LNCaP clone FGC (cell line): ENCODE results near the gene TMIGD3.

Experiments
- DNase-seq: peaks from one replicate; pipeline ENCODE4 v3.0.0-alpha.2; 2011; ENCODE audit warnings: low read depth
- H3K4me3 ChIP-seq: 2 replicates; pipeline ENCODE4 v1.5.1; 2011; ENCODE audit warnings: mild to moderate bottlenecking, low read depth, low read length, control low read depth
- TF ChIP-seq, protein P1 (sequence below): IDR thresholded peaks from 2 replicates; pipeline ENCODE4 v1.5.1; 2012; ENCODE audit warnings: mild to moderate bottlenecking; ENCODE audit not compliant: control insufficient read depth, insufficient read depth; ENCODE audit errors: extremely low read depth

TMIGD3 gene

DNA sequence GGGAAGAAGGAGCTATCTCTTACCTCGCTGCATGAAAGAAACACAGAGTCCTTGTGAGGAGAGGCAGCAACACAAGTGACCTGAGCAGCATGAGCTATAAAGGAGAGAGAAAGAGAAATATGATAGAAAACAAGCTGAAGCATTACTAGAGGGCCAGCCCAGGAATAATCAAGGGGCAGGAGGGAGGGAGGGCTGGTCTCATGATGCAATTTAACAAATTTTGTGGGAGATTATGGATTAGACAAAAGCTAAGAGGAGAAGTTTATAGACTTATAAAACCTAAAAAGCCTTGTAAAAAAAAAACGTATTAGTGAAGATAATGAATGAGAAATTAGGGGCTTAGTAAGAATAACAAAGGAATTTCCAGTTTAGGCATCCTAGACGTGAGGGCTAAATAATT, 59.4 kb downstream of the TMIGD3 start:
- no peak for DNase-seq
- H3K4me3 ChIP-seq = no peak overlapping the region
- TF ChIP-seq, protein P1, sequence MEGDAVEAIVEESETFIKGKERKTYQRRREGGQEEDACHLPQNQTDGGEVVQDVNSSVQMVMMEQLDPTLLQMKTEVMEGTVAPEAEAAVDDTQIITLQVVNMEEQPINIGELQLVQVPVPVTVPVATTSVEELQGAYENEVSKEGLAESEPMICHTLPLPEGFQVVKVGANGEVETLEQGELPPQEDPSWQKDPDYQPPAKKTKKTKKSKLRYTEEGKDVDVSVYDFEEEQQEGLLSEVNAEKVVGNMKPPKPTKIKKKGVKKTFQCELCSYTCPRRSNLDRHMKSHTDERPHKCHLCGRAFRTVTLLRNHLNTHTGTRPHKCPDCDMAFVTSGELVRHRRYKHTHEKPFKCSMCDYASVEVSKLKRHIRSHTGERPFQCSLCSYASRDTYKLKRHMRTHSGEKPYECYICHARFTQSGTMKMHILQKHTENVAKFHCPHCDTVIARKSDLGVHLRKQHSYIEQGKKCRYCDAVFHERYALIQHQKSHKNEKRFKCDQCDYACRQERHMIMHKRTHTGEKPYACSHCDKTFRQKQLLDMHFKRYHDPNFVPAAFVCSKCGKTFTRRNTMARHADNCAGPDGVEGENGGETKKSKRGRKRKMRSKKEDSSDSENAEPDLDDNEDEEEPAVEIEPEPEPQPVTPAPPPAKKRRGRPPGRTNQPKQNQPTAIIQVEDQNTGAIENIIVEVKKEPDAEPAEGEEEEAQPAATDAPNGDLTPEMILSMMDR = no peak

GRCh38 chr1:111442457-111442856, 61.0 kb downstream of the TMIGD3 start:
- no peak overlapping the region for H3K4me3 ChIP-seq
- no peak for DNase-seq
- TF ChIP-seq, protein P1 = no peak

DNA sequence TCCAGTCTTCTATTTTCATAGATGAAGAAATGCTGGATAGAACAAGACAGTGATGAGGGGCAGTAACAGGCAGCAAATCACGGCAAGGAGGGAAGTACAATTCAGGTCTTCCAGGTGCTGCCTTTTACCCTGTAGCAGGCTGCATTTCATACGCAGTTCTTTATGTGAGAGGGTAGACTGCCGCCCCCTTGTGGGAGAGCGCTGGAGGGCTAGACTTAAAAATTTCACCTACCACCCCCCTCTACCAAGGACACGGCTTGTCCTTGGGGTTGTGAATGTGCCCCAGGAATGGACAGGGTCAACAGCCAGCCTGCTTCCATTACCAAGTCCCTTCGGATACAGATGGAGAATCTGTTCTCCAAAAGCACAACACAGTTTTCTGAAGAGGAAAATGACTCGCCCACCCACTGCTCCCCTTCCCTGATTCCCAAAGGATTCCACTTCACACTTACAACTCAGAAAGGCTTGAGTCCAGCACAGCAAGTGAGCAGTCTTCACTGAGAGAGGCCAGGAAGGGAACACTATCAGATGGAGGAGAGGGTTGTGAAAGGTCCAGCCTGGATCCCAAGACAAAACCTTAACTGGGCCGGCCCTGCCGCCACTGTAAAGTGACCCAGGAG, 61.8 kb downstream of the TMIGD3 start:
- DNase-seq = no peak
- H3K4me3 ChIP-seq = no peak overlapping the region
- TF ChIP-seq, protein P1 = peak; percentile 55

DNA sequence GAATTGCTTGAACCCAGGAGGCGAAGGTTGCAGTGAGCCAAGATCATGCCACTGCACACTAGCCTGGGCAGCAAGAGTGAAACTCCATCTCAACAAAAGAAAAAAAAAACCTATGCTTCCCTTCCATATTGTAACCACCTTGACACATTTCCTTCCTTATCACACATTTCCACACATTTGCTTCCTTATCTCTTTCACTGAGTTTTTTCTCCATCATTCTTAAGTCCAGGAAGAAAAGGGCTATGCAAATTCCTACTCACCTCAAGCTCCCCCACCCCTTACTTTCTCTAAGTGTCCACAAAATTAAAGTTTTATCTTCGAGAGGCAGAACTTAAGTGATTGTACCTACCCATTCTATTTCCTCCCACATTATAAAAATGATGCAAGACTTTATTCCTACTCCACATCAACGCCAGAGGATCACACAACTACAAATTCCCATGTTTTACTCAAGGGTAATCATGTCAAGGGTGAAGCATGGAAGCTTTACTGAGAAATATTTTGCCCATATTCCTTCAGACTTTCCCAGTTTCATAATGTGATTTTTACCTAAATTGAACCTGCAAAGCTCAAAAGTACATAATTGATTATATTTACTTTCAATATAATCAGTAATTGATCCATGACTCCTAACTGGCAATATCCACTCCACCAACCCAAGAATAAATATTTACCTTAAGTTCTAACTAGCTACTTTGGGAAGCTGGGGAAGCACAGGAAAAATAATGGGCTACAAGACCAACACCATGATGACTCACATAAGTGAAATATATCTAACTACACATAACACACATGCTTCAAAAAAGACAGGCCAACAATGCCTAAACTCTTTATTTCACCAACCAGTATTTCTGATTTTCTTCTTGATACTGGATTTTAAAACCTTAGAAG, 63.7 kb downstream of the TMIGD3 start:
- H3K4me3 ChIP-seq = no peak overlapping the region
- no peak for DNase-seq
- TF ChIP-seq, protein P1 = no peak

DNA sequence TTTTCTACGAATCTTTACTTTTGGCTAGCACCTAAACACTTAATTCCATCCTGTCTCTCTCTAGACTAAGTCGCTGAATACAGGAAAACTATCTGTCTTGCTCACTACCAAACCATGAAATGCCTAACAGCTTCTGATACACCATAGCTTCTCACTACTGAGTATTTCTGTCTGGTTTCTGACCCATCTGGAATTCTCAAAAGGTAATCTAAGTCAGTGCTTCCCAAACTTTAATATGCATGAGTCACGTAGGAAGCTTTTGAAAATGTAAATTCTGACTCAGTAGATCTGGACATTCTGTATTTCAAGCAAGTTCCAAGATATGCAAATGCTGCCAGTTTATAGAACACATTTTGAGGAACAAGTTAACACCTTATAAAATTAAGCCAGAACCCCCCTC, 66.7 kb downstream of the TMIGD3 start:
- DNase-seq = no peak
- TF ChIP-seq, protein P1 = no peak

More for the DNA sequence above, 66.7 kb downstream of the TMIGD3 start:
- no peak overlapping the region for H3K4me3 ChIP-seq
